Breast epithelium (tissue), 3 donors: ENCODE results near the gene SPTSSB.

Experiments
- POLR2A ChIP-seq: fragments of 450-650 bp; IDR thresholded peaks from one replicate; pipeline ENCODE4 v1.6.1; 2016; ENCODE audit warnings: antibody characterized with exemption, mild to moderate bottlenecking, moderate library complexity
- TF ChIP-seq, protein P1 (sequence below), 3 donors: fragments of 450-650 bp; IDR thresholded peaks; one replicate each; pipeline ENCODE4 v1.5.1; 2016 to 2017; ENCODE audit warnings: antibody characterized with exemption in 3 of 3, mild to moderate bottlenecking in 3 of 3, moderate library complexity in 3 of 3

DNA sequence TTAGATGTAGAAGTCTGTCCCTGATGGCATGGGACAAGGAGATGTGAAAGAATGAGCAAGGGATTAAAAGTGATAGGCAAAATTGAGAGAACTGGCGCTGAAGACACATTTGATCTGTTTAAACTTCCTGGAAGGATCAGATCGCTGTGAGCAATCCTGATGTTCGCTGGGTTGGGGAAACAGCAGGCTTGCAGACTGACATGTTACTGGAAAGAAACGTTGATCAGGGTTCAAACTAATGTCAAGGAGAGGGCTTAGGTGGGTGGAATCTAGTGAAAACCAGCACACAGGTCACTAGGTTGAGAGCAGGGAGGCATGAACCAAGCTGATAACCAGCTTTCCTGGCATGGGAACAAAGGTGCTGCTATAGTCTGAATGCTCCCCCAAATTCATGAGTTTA, 34.5 kb upstream of the SPTSSB start:
- no peak for TF ChIP-seq POLR2A
- TF ChIP-seq, protein P1, sequence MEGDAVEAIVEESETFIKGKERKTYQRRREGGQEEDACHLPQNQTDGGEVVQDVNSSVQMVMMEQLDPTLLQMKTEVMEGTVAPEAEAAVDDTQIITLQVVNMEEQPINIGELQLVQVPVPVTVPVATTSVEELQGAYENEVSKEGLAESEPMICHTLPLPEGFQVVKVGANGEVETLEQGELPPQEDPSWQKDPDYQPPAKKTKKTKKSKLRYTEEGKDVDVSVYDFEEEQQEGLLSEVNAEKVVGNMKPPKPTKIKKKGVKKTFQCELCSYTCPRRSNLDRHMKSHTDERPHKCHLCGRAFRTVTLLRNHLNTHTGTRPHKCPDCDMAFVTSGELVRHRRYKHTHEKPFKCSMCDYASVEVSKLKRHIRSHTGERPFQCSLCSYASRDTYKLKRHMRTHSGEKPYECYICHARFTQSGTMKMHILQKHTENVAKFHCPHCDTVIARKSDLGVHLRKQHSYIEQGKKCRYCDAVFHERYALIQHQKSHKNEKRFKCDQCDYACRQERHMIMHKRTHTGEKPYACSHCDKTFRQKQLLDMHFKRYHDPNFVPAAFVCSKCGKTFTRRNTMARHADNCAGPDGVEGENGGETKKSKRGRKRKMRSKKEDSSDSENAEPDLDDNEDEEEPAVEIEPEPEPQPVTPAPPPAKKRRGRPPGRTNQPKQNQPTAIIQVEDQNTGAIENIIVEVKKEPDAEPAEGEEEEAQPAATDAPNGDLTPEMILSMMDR (IDR thresholded peaks at IDR 0.05) = no peak
